Choroid plexus epithelial cell (primary cell): ENCODE data around the gene MYO18B.

Source experiments
- DNase-seq: peaks from one replicate; pipeline ENCODE4 v3.0.0-alpha.2; 2010; ENCODE audit warnings: low read depth
- H3K4me3 ChIP-seq: 2 replicates; pipeline ENCODE4 v1.5.1; 2011; ENCODE audit warnings: low read depth, mild to moderate bottlenecking, control low read depth, low read length, moderate library complexity
- CTCF ChIP-seq: conservative IDR thresholded peaks from 2 replicates; pipeline ENCODE4 v1.5.1; 2011; ENCODE audit warnings: low read depth, mild to moderate bottlenecking, control low read depth, inconsistent platforms, low read length, moderate library complexity

Gene MYO18B

DNA sequence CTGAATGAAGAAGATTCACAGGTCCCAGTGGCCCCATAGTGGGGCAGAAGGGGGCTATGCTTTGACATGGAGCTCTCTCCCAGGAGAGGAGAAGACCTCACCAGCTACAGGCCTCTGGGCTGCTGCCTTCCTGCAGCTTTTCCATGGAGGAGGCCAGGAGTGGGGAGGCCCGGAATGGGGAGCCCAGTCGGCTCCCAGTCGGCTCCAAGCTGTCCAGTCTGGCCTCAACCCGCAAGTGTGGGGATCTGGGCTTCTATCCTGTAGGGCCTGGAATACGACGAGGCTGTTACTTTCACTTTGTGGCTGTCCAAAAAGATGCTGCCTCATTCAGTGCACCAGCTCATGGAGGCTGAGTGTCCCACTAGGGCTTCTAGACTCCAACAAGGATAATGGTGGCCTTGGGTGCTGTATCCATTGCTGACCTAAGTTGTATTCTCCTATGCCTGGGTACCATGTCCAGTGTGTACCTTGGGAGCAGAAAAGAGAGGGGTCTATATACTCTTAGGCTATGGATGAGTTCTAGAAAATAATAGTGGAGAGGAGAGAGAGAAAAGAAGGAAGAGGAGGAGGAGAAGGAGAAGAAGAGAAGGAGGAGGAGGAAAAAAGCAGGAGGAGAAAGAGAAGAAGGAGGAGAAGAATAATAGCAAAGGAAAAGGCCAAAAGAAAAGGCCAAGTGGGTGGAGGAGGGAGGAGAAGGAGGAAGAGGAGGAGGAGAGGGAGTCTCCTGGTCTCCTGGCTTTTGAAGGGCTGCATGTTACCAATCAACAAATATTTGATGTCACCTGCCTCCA lies 1.1 kb downstream of the MYO18B start:
- H3K4me3 ChIP-seq: no peak overlapping the region

GRCh38 chr22:25744694-25745093 lies 2.7 kb downstream of the MYO18B start:
- TF ChIP-seq CTCF: no peak
- DNase-seq: no peak
- H3K4me3 ChIP-seq: no peak overlapping the region

More for the DNA sequence above, 1.1 kb downstream of the MYO18B start:
- no peak for DNase-seq
- no peak for TF ChIP-seq CTCF

DNA sequence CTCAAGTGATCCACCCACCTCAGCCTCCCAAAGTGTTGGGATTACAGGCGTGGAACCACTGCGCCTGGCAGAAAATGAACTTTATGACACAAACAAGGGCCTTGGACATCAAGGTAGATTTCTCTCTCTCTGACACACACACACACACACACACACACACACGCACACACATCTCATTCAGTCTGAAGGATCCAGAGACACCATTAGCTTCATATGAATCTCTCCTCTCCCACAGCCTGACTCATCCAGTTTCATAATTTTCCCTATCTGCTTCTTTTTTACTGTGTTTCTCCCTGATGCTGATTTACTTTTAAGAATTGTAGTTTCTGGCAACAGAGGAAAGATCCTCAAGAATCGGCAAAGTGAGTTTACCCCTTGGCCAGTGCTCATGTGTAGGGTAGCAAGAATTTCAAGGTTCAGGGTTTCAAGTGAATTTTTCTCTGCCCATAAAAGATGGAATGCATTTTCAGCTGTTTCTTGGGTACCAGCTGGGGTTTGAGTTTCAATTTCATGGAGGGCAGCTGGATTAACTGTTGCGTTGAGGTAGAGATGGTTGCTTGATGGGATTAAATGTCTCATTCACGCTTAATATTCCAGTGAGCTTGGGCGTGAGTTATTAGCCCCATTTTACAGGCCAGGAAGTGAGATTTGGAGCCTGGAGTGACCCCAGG lies 3.5 kb downstream of the MYO18B start:
- H3K4me3 ChIP-seq: no peak overlapping the region
- peak; percentile 48 for DNase-seq
- no peak for TF ChIP-seq CTCF

GRCh38 chr22:25746012-25746373 lies 4.0 kb downstream of the MYO18B start:
- TF ChIP-seq CTCF: no peak
- peak; percentile 36 for DNase-seq
- H3K4me3 ChIP-seq: no peak overlapping the region

- DNase-seq: peak; percentile 85
- no peak overlapping the region for H3K4me3 ChIP-seq
- no peak for TF ChIP-seq CTCF
Observed at GRCh38 chr22:25747245-25747944, 5.4 kb downstream of the MYO18B start.

GRCh38 chr22:25748140-25748539 lies 6.2 kb downstream of the MYO18B start:
- H3K4me3 ChIP-seq: no peak overlapping the region
- TF ChIP-seq CTCF: no peak
- no peak for DNase-seq
